ENCODE measurements around the gene COMT.
"Not testable (repeated sequence)": the region's sequence is repeated elsewhere in the genome, so short reads cannot be mapped to it uniquely, and the experiment has no call there.

COMT gene

DNA sequence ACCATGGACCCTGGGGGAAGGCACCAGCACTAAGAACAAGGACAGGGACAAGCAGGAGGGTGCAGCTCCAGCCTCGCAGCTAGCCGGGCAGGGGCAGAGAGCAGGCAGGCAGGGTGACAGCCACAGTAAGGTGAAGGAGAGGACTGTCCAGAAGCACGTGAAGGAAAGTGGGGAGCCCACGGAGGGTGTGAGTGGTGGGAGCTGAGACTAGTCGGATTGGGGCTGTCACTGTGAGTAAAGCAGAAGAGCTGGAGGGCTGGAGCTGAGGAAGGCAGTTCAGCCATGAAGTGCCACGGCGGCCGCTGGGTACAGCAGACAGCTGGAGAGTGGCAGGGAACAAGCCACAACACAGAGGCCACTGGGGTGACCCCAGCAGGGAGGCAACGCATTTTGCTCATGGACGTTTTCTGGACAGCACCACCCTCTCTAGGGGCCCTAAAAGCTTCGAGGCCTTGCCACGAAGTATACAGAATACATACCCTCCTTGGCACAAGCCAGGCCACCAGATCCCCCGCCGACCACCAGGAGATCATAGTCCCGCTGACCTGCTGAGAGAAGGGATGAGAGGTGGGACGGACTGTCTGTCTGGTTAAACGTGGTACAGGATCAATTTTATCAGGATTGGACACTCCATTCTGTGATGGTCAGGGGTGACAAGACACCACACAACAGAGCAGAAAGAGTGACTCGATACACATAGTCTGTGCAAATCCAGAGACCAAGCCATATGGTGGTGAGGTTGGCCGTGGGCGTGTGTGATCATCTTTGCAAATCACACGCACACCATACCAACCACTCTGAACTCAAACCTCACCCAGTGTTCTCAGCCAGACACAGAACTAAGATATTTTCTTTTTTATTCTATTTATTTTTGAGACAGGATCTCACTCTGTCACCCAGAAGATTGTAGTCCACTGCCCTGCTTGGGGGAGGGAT, 10.8 kb upstream of the COMT start:
- H3K9me3 ChIP-seq (ENCODE audit: severe bottlenecking) = peaks cover 6% of the 10 kb centered on the region
- no peak for DNase-seq
- H3K27ac ChIP-seq = no peak overlapping the region
- no peak overlapping the region for H3K4me3 ChIP-seq (ENCODE audit: low read depth, low read length)
- H3K36me3 ChIP-seq = no peaks in the 10 kb centered on the region
- TF ChIP-seq, protein P1, sequence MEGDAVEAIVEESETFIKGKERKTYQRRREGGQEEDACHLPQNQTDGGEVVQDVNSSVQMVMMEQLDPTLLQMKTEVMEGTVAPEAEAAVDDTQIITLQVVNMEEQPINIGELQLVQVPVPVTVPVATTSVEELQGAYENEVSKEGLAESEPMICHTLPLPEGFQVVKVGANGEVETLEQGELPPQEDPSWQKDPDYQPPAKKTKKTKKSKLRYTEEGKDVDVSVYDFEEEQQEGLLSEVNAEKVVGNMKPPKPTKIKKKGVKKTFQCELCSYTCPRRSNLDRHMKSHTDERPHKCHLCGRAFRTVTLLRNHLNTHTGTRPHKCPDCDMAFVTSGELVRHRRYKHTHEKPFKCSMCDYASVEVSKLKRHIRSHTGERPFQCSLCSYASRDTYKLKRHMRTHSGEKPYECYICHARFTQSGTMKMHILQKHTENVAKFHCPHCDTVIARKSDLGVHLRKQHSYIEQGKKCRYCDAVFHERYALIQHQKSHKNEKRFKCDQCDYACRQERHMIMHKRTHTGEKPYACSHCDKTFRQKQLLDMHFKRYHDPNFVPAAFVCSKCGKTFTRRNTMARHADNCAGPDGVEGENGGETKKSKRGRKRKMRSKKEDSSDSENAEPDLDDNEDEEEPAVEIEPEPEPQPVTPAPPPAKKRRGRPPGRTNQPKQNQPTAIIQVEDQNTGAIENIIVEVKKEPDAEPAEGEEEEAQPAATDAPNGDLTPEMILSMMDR (IDR thresholded peaks at IDR 0.05; ENCODE audit: low read depth, low read length) = no peak
- H3K27me3 ChIP-seq (ENCODE audit: insufficient read depth, low read depth, severe bottlenecking) = no peaks in the 10 kb centered on the region

DNA sequence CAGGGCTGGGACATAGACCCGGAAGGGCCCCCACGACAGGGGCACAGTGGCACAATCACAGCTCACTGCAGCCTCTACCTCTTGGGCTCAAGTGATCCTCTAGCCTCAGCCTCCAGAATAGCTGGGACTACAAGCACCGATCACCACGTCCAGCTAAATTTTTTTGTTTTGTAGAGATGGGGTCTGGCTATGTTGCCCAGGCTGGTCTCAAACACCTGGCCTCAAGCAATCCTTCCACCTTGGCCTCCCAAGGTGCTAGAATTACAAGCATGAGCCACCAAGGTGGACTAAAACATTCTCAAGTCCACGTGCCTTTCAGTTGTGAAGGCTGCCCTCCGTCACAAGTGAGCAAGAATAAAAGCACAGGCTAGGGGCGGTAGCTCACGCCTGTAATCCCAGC, 10.1 kb upstream of the COMT start:
- no peaks in the 10 kb centered on the region for H3K36me3 ChIP-seq
- no peak for DNase-seq
- no peak overlapping the region for H3K27ac ChIP-seq
- no peak overlapping the region for H3K4me3 ChIP-seq (ENCODE audit: low read depth, low read length)
- H3K9me3 ChIP-seq (ENCODE audit: severe bottlenecking) = peaks cover 6% of the 10 kb centered on the region
- TF ChIP-seq, protein P1 (IDR thresholded peaks at IDR 0.05; ENCODE audit: low read depth, low read length) = no peak
- H3K27me3 ChIP-seq (ENCODE audit: insufficient read depth, low read depth, severe bottlenecking) = no peaks in the 10 kb centered on the region

DNA sequence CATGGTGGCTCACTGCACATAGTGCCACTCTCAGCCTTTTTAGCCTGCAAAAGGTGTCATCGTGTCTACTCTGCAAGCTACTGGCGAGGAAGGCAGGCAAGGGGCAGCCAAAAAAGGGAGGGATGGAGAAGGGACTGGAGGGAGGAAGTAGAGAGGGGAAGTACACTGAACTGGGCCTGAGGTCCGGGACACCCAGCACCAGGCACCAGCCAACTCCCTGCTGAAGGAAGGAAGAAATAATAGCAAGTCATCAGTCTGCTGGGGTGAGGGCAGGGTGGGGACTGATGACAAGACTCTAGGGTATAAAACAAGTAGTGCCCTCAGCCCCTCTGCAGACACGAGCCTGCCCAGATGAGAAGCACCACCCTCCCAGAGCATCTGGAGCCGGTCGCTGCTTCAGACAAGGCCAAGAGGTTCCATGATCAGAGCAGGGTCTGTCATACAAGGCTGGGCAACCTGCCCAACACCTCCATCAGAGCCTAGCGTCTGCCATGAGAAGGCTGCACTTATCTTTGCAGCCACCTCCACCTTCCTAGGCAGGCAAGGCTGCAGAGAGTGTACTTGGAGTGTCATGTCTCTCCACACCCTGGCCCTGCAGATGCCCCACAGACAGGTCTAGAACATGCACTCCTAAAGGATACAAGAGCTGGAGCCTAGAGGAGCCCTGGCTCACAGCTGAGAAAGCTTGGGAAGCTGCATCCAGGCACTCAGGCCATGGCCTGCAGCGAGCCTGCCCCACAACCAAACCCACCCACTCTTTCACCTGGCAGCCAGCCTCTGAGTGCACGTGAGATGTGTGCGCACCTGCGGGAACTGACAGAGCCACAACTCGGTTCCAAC, 9.0 kb upstream of the COMT start:
- Histone ChIP-seq H3K36me3 (no peaks in the 10 kb centered on the region), H3K27ac (no peak overlapping the region), H3K9me3 (ENCODE audit: severe bottlenecking) (peaks cover 6% of the 10 kb centered on the region), H3K4me3 (ENCODE audit: low read depth, low read length) (no peak overlapping the region), H3K27me3 (ENCODE audit: insufficient read depth, low read depth, severe bottlenecking) (no peaks in the 10 kb centered on the region)
- TF ChIP-seq, protein P1 (IDR thresholded peaks at IDR 0.05; ENCODE audit: low read depth, low read length) = no peak
- no peak for DNase-seq

DNA sequence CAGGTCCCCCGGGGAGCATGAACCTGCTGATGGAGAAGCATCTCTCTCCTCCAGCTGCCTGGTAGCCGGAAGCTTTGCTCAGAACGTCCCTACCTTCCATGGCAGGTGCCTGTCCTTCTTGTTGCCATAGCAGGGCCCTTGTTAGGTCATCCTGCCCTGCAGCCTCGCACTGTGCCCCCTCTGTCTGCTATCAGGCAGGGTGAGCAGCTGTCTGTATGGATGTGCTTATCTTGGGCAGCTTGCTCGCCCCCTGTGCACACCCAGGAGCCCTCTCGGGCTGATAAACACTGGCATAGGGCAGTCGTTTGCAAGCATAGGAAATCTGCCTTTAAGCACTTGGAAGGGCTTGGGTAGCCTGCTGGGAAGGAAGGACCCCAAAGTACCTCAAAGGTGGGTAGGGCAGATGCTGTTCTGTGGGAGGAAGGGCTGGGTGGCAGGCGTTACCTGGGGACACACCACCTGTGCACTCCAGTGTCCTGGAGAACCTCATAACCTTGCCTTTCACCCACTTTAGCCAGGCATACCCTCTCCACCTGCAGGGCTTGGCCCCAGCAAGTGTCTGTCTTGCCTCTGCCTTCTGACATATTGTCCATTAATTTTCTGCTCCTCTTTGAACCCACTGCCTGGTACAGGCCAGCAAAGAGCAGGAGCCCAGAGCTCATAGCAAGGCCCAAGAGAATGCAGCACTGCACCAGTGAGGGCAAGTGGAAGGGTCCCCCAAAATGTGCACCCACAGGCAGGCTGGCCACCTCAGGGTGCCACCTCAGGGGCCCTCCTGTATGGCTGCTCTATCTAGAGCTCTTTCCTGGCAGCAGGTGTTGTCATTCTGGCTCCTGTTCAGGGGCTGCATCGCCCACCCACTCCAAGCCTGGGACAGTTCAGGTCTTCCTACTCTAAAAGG, 8.0 kb upstream of the COMT start:
- no peak overlapping the region for H3K27ac ChIP-seq
- peaks cover 6% of the 10 kb centered on the region for H3K9me3 ChIP-seq (ENCODE audit: severe bottlenecking)
- TF ChIP-seq, protein P1 (IDR thresholded peaks at IDR 0.05; ENCODE audit: low read depth, low read length) = no peak
- DNase-seq = no peak
- no peak overlapping the region for H3K4me3 ChIP-seq (ENCODE audit: low read depth, low read length)
- H3K36me3 ChIP-seq = no peaks in the 10 kb centered on the region
- no peaks in the 10 kb centered on the region for H3K27me3 ChIP-seq (ENCODE audit: insufficient read depth, low read depth, severe bottlenecking)

DNA sequence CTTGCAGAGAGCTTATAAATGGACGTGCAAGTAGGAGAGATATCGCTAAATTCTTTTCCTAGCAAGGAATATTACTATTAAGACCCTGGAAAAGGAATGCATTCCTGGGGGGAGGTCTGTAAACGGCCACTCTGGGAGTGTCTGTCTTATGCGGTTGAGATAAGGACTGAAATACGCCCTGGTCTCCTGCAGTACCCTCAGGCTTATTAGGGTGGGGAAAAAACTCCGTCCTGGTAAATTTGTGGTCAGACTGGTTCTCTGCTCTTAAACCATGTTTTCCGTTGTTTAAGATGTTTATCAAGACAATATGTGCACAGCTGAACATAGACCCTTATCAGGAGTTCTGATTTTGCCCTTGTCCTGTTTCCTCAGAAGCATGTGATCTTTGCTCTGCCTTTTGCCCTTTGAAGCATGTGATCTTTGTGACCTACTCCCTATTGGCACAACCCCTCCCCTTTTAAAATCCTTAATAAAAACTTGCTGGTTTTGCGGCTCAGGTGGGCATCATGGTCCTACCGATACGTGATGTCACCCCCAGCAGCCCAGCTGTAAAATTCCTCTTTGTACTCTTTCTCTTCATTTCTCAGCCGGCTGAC, 6.4 kb upstream of the COMT start:
- H3K27me3 ChIP-seq (ENCODE audit: insufficient read depth, low read depth, severe bottlenecking); DNase-seq; H3K27ac ChIP-seq; H3K9me3 ChIP-seq (ENCODE audit: severe bottlenecking); H3K4me3 ChIP-seq (ENCODE audit: low read depth, low read length); H3K36me3 ChIP-seq: not testable (repeated sequence)
